Neuron (in vitro differentiated cells): ENCODE results near the gene UVRAG.
"Not testable (repeated sequence)": the region's sequence is repeated elsewhere in the genome, so short reads cannot be mapped to it uniquely, and the experiment has no call there.

Experiments
- H2AFZ ChIP-seq: one replicate; pipeline ENCODE4 v1.6.1; 2013; ENCODE audit warnings: low read depth, mild to moderate bottlenecking, inconsistent platforms, low read length, moderate library complexity
- H3K27me3 ChIP-seq: one replicate; pipeline ENCODE4 v1.6.1; 2013; ENCODE audit warnings: low read length; ENCODE audit not compliant: insufficient read depth
- H3K36me3 ChIP-seq: one replicate; pipeline ENCODE4 v1.6.1; 2013; ENCODE audit warnings: low read length; ENCODE audit not compliant: insufficient read depth
- H3K4me1 ChIP-seq: one replicate; pipeline ENCODE4 v1.6.1; 2013; ENCODE audit warnings: low read length; ENCODE audit not compliant: insufficient read depth
- H3K4me3 ChIP-seq: 2 replicates; pipeline ENCODE4 v1.5.1; 2013; ENCODE audit warnings: mild to moderate bottlenecking, low read length, moderate library complexity
- H3K9me3 ChIP-seq: one replicate; pipeline ENCODE4 v1.6.1; 2013; ENCODE audit warnings: low read length

The UVRAG gene

GRCh38 chr11:75916882-75917281, 101.9 kb downstream of the UVRAG start:
- Histone ChIP-seq H3K9me3 (no peaks in the 10 kb centered on the region), H2AFZ (no peak overlapping the region), H3K36me3 (no peaks in the 10 kb centered on the region), H3K4me3 (no peak overlapping the region), H3K4me1 (no peaks in the 10 kb centered on the region), H3K27me3 (no peaks in the 10 kb centered on the region)

- no peaks in the 10 kb centered on the region for H3K36me3 ChIP-seq
- H3K4me1 ChIP-seq, result no peaks in the 10 kb centered on the region
- no peaks in the 10 kb centered on the region for H3K27me3 ChIP-seq
- no peak overlapping the region for H2AFZ ChIP-seq
- no peak overlapping the region for H3K4me3 ChIP-seq
- no peaks in the 10 kb centered on the region for H3K9me3 ChIP-seq
These were observed 103.3 kb downstream of the UVRAG start for GRCh38 chr11:75918331-75918730.

- H3K27me3 ChIP-seq, result no peaks in the 10 kb centered on the region
- no peaks in the 10 kb centered on the region for H3K9me3 ChIP-seq
- no peak overlapping the region for H3K4me3 ChIP-seq
- H2AFZ ChIP-seq, result no peak overlapping the region
- no peaks in the 10 kb centered on the region for H3K36me3 ChIP-seq
- no peaks in the 10 kb centered on the region for H3K4me1 ChIP-seq
These were observed 104.5 kb downstream of the UVRAG start for GRCh38 chr11:75919525-75919924.

- H3K27me3 ChIP-seq, result no peaks in the 10 kb centered on the region
- no peaks in the 10 kb centered on the region for H3K36me3 ChIP-seq
- no peak overlapping the region for H3K4me3 ChIP-seq
These were observed 105.8 kb downstream of the UVRAG start for GRCh38 chr11:75920848-75921247.

GRCh38 chr11:75921808-75922207, 106.8 kb downstream of the UVRAG start:
- Histone ChIP-seq H3K27me3 (no peaks in the 10 kb centered on the region), H3K4me3 (no peak overlapping the region), H3K36me3 (no peaks in the 10 kb centered on the region), H3K4me1 (peaks cover 3% of the 10 kb centered on the region), H2AFZ (no peak overlapping the region), H3K9me3 (no peaks in the 10 kb centered on the region)

More at GRCh38 chr11:75920848-75921247, 105.8 kb downstream of the UVRAG start:
- no peak overlapping the region for H2AFZ ChIP-seq
- no peaks in the 10 kb centered on the region for H3K9me3 ChIP-seq
- H3K4me1 ChIP-seq, result peaks cover 3% of the 10 kb centered on the region

GRCh38 chr11:75924966-75925784, 110.2 kb downstream of the UVRAG start:
- peaks cover 3% of the 10 kb centered on the region for H3K4me1 ChIP-seq
- no peaks in the 10 kb centered on the region for H3K9me3 ChIP-seq
- no peaks in the 10 kb centered on the region for H3K27me3 ChIP-seq
- H2AFZ ChIP-seq, result no peak overlapping the region
- no peaks in the 10 kb centered on the region for H3K36me3 ChIP-seq
- H3K4me3 ChIP-seq, result no peak overlapping the region

GRCh38 chr11:75925785-75926164, 110.8 kb downstream of the UVRAG start:
- no peaks in the 10 kb centered on the region for H3K36me3 ChIP-seq
- no peak overlapping the region for H2AFZ ChIP-seq
- H3K4me3 ChIP-seq, result no peak overlapping the region
- peaks cover 3% of the 10 kb centered on the region for H3K4me1 ChIP-seq
- H3K27me3 ChIP-seq, result no peaks in the 10 kb centered on the region
- H3K9me3 ChIP-seq, result no peaks in the 10 kb centered on the region

- no peak overlapping the region for H3K4me3 ChIP-seq
- peaks cover 2% of the 10 kb centered on the region for H3K4me1 ChIP-seq
- no peak overlapping the region for H2AFZ ChIP-seq
- no peaks in the 10 kb centered on the region for H3K27me3 ChIP-seq
- H3K36me3 ChIP-seq, result no peaks in the 10 kb centered on the region
- H3K9me3 ChIP-seq, result no peaks in the 10 kb centered on the region
These were observed 114.7 kb downstream of the UVRAG start for GRCh38 chr11:75929706-75930105.

- Histone ChIP-seq H3K9me3 (no peaks in the 10 kb centered on the region), H3K36me3 (no peaks in the 10 kb centered on the region), H2AFZ (no peak overlapping the region), H3K27me3 (no peaks in the 10 kb centered on the region), H3K4me1 (no peaks in the 10 kb centered on the region), H3K4me3 (no peak overlapping the region)
These were observed 115.5 kb downstream of the UVRAG start for GRCh38 chr11:75930534-75930933.

GRCh38 chr11:75931124-75931523, 116.1 kb downstream of the UVRAG start:
- no peaks in the 10 kb centered on the region for H3K36me3 ChIP-seq
- no peaks in the 10 kb centered on the region for H3K9me3 ChIP-seq
- no peaks in the 10 kb centered on the region for H3K4me1 ChIP-seq
- no peak overlapping the region for H3K4me3 ChIP-seq
- H3K27me3 ChIP-seq, result no peaks in the 10 kb centered on the region
- H2AFZ ChIP-seq, result no peak overlapping the region

- not testable (repeated sequence) for H3K4me1 ChIP-seq, H3K9me3 ChIP-seq, H3K36me3 ChIP-seq, H3K27me3 ChIP-seq, H3K4me3 ChIP-seq, H2AFZ ChIP-seq
These were observed 118.7 kb downstream of the UVRAG start for GRCh38 chr11:75933736-75934135.

- H2AFZ ChIP-seq, result no peak overlapping the region
- no peaks in the 10 kb centered on the region for H3K27me3 ChIP-seq
- no peaks in the 10 kb centered on the region for H3K9me3 ChIP-seq
- H3K4me1 ChIP-seq, result no peaks in the 10 kb centered on the region
- no peak overlapping the region for H3K4me3 ChIP-seq
- no peaks in the 10 kb centered on the region for H3K36me3 ChIP-seq
These were observed 119.8 kb downstream of the UVRAG start for GRCh38 chr11:75934851-75935250.

GRCh38 chr11:75938543-75938942, 123.5 kb downstream of the UVRAG start:
- no peaks in the 10 kb centered on the region for H3K4me1 ChIP-seq
- no peaks in the 10 kb centered on the region for H3K27me3 ChIP-seq
- no peak overlapping the region for H3K4me3 ChIP-seq

GRCh38 chr11:75939516-75939915, 124.5 kb downstream of the UVRAG start:
- no peak overlapping the region for H2AFZ ChIP-seq
- H3K27me3 ChIP-seq, result no peaks in the 10 kb centered on the region
- H3K4me3 ChIP-seq, result no peak overlapping the region
- H3K4me1 ChIP-seq, result no peaks in the 10 kb centered on the region
- no peaks in the 10 kb centered on the region for H3K9me3 ChIP-seq
- H3K36me3 ChIP-seq, result no peaks in the 10 kb centered on the region

More at GRCh38 chr11:75938543-75938942, 123.5 kb downstream of the UVRAG start:
- Histone ChIP-seq H3K36me3 (no peaks in the 10 kb centered on the region), H2AFZ (no peak overlapping the region), H3K9me3 (no peaks in the 10 kb centered on the region)
